ENCODE measurements around the gene MFNG.
A peak's percentile ranks its signal among the peaks of the same experiment; 100 is the strongest.
"Not testable (repeated sequence)": the region's sequence is repeated elsewhere in the genome, so short reads cannot be mapped to it uniquely, and the experiment has no call there.

Gene MFNG, protein sequence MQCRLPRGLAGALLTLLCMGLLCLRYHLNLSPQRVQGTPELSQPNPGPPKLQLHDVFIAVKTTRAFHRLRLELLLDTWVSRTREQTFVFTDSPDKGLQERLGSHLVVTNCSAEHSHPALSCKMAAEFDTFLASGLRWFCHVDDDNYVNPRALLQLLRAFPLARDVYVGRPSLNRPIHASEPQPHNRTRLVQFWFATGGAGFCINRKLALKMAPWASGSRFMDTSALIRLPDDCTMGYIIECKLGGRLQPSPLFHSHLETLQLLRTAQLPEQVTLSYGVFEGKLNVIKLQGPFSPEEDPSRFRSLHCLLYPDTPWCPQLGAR

DNA sequence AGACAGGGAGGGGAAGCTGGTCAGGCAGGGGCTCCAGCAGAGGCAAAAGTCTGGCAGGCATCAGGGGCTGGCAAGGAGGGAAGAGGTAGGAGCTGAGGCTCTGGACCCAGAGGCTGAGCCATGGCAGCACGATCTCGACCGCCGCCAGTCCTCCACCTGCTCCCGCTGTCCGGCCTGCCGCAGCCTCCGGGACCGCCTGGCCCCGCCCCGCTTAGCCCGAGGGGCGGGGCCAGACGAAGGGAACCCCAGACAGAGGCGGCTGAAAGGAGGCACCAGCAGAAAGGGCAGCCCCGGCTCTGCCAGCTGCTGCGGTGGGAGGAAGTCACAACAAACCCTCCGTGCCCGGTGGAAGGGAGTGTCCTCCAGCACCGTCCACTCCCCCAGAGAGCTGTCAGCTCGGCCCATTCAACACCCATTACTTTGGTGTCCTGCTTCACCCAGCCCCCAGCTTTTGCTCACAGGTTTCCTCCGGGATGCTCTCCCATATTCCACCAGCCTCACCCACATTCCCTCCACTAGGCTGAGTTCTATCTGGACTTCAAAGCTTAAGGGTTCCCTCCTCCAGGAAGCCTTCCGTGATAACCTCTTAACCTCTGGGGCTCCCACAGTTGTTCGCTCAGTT, at the start of gene MFNG:
Gene MFNG, minus strand, starts transcription at position 161 of the 622 bp plus-strand sequence. CDS start 207 bp downstream, outside the sequence.
- peak; percentile 51 for DNase-seq

GRCh38 chr22:37535159-37535558, 49.0 kb upstream of the MFNG start:
- DNase-seq, result no peak

GRCh38 chr22:37534445-37534844, 48.3 kb upstream of the MFNG start:
- no peak for DNase-seq

DNA sequence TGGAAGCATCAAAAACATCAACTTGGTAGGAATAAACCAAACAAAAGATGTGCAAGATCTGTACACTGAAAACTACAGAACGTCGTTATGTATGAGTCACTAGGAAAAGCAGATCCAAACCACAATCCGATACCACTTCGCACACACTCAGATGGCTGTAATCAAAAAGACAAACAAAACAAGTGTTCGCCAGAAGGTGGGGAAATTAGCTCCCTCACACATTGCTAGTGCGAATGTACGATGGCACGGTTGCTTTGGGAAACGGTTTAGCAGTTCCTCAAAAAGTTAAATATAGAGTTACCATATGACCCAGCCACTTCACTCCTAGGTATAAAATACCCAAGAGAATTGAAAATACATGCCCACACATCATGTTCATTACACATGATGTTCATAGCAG, 47.8 kb upstream of the MFNG start:
- no peak for DNase-seq

DNA sequence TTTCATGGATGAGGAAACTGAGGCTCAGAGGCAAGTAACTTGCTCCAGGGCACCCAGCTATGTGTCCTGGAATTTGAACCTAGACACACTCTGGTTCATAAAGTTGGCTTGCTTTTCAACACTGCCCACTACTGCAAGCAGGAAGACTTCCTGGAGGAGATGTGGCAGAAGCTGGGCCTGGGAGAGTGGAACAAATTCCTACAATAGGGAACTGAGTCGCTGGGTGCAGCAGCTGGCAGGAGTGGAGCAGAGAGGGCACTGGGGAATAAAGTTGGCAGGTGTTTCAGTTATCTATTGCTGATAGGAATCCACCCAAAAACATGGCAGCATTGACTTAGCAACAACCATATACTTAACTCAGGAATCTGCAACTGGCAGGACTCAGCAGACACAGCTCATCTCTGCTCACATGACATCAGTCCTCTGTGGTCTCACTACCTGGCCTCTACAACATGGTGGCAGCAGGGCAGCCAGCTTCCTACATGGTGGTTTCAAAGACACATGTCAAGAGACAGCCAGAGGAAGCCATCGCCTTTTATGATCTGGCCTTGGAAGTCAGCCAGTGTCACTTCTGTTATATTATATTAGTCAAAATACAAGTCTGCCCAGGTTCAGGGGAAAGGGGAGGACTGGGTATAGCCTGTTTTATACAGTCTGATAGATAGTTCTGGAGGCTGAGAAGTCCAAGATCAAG, 43.6 kb upstream of the MFNG start:
- DNase-seq, result no peak

DNA sequence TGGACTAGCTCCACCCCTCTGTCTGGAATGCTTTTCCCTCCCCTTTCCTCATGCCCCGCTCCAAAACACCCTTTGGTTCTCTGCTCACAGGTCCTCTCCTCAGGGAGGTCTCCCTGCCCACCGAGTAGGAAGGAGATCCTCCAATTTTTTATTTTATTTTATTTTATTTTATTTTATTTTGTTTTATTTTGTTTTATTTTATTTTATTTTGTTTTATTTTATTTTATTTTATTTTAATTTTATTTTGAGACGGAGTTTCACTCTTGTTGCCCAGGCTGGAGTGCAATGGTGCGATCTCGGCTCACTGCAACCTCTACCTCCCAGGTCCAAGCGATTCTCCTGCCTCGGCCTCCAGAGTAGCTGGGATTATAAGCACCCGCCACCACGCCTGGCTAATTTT, 41.8 kb upstream of the MFNG start:
- DNase-seq, result not testable (repeated sequence)

GRCh38 chr22:37527081-37527752, 41.0 kb upstream of the MFNG start:
- not testable (repeated sequence) for DNase-seq

DNA sequence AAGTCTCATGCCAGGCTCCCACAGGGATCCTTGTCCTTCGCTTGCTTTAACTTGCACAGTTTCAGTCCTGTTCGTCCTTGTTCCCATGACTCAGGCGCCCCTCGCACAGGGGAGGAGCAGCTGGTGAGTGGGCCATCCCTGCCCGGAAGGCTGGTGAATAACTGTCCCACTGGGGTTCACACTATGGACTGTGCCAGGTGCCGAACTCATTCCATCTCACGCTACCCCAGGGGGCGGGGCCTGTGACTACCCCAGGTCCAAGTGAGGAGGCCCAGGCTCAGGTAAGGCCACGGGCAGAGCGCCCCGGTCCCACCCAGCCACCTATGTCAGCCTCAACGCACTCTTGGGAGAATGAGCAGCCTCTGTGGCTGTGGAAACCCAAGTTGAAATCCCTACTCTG, 40.2 kb upstream of the MFNG start:
- no peak for DNase-seq

- no peak for DNase-seq
Measured at GRCh38 chr22:37525746-37526350, 39.7 kb upstream of the MFNG start.

- no peak for DNase-seq
Measured at GRCh38 chr22:37525073-37525745, 39.0 kb upstream of the MFNG start.

- no peak for DNase-seq
Measured at GRCh38 chr22:37522482-37522881, 36.3 kb upstream of the MFNG start.

DNA sequence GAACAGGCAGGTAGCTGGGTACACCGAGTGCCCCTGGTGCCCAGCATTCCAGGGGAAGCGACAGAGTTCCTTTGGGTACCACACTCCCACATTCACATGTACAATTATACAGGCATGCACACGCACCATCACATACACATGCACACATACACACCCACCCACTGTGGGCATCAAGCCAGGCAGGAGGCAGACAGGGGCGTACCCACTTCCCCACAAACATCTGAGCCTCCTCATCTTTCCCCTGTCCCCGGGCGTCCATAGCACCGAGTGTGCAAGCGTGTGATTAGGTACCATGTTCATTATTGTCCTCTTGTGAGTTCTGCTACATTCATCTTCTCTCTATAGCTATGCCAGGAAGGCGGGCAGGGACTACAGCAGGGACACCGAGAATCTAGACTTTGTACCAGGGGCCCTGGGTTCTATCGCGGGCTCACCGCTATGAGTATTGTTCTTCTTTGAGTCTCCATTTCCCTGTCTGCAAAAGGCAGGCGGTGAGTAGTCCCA, 35.1 kb upstream of the MFNG start:
- no peak for DNase-seq

GRCh38 chr22:37520776-37521191, 34.6 kb upstream of the MFNG start:
- no peak for DNase-seq

DNA sequence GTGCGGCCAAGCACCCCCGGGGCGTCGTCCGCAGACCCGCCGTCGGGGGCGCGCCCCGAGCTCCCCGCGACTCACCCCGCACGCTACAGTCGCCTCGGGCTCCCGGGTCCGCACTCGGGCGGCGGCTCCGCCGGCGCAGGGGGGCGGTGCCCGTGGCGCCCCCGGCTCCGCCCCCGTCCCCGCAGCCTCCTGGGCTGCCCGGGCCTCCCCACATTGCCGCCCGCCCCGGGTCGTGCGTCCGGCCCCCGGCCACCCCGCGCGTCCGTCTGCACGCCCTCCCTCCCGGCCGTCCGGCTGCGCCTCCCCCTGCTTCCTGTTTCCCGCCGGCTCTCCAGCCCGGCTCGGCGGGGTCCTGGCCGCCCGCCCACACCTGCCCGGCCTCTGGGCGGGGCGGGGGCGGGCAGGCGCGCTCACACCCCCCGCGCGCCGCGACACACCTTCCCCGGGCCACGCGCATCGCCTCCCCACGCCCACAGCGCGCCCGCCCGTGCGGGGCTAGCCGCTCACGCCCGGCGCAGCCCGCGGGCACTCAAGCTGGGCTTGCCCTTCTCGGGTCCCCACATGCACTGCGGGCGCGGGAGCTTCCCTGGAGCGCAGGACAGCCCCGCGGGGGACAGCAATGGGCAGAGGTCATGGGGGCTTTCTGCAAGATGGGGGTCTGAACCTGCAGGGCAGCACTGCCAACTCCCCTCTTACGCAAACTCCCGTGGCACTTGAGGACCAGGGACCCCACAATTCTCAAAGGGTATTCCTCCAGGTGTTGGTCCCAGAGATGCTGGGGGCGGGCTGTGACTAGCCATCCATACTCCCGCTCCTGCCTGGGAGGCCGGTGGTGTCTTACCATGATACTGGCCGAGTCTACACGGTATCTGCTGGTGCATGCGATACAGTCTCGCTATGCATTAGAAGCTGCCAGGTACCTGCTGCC, 33.3 kb upstream of the MFNG start, which contains the start of gene CARD10:
Gene CARD10, minus strand, starts transcription at position 148 of the 928 bp plus-strand sequence. CDS start 215 bp downstream, outside the sequence.
- peak; percentile 53 for DNase-seq

DNA sequence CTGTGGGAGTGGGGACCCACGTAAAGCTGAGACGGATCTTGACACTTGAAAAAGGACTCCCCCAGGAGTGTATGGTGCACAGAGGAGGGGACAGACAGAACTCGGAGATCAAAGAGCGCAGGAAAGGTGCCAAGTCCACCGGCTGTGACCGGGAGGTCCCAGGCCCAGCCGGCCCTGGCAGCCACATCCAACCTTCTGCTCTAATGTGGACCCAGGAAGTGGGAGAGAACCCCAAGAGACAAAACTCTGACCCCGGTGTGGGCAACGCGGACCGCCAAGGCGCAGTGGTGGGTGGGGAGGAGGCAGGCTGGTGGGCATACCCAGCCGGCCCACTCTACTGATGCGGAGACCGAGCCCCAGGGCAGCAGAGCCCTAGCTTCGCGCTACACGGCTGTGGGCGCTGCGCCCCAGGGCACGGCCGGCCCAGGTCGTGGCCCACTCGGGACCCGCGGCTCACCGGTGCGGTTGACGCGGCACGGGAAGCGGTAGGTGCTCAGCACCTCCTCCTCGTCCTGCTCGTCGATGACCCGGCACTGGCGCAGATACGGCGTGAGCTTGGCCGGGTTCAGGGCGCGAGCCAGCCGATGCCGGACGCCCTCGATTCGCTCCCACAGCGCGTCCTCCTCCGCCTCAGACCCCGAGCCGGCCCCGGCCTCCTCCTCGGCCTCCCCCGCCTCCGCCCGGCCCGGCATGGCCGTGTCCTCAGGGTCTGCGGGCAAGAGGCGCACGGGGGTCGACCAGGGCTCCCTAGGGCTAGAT, 32.5 kb upstream of the MFNG start:
- DNase-seq, result no peak

GRCh38 chr22:37517826-37518450, 31.8 kb upstream of the MFNG start:
- no peak for DNase-seq

DNA sequence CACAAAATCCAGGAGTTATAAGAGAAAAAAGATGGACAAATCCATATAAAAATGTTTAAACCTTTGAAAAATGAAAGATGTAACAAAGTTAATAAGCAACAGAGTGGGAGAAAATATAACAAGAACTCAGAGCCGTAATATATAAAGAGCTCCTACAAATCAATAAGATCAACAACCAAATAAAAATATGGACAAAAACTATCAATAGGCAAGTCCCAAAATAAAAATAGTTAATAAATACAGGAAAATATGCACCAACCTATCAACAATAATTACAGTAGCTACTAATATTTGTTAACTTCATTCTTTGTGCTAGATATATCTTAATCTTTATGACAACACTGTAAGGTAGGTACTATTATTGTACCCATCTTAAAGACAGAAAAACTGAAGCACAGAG, 30.3 kb upstream of the MFNG start:
- no peak for DNase-seq

DNA sequence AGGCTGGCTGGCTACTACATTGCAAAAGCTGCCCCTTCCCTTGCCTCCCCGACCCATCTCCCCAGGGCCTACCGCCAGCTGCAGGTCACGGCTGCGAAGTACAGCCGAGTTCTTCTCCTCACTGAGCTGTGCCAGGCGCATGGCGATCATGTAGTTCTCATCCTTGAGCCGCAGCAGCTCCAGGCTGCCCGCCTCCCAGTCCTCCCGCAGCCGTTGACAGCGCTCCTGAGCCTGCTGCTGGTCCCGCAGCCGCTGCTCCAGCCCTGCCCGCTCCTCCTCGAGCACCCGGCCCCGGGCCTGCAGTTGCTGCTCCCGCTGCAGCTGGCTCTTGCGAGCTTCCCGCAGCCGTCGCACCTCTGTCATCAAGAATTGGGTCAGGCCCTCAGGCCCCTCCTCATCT, 29.7 kb upstream of the MFNG start:
- no peak for DNase-seq

DNA sequence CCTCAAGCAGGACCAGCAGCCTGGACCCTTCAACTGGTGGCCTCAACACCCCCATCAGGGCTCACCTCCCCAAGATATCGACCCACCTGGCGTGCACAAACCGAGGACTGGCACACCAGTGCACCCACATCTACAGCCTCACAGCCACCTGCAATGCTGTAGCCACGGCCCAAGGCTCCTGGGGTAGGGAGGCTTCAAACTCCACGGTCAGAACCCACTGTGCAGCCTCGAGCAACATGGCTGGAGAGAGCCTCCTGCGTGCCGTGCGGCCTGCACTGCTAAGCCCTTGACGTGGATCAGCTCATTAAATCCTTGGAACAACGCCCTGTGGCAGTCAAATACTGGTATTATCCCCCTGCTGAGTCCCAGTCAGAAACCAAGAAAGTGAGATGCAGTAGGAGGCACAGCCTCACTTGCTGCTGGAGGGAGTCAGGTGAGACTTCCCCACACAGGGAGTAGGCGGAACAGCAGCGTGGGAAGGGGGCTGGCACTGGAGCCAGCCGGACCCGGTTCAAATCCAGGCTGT, 28.4 kb upstream of the MFNG start:
- no peak for DNase-seq

Data from NCI-H146 (cell line).